Glutamatergic neuron (in vitro differentiated cells): ENCODE data around the gene ANKRD6. TPM values are rescaled to one million over a fixed set of nuclear protein-coding genes. Genes with fewer than 3 reads are reported as not detected.
"Not testable (repeated sequence)": the region's sequence is repeated elsewhere in the genome, so short reads cannot be mapped to it uniquely, and the experiment has no call there.

Source experiments
- DNase-seq: peaks from one replicate; pipeline ENCODE4 v3.0.0; 2022
- H3K27ac Mint-ChIP-seq: one replicate; pipeline ENCODE4 v1.8.0; 2020; ENCODE audit warnings: mild to moderate bottlenecking, mixed read lengths, inconsistent platforms; ENCODE audit not compliant: unreplicated experiment
- H3K27me3 Mint-ChIP-seq: one replicate; pipeline ENCODE4 v1.8.0; 2020; ENCODE audit warnings: mild to moderate bottlenecking, moderate library complexity, mixed read lengths, inconsistent platforms; ENCODE audit not compliant: unreplicated experiment
- H3K36me3 Mint-ChIP-seq: one replicate; pipeline ENCODE4 v1.8.0; 2020; ENCODE audit warnings: mild to moderate bottlenecking, mixed read lengths, inconsistent platforms; ENCODE audit not compliant: unreplicated experiment
- H3K4me1 Mint-ChIP-seq: one replicate; pipeline ENCODE4 v1.8.0; 2020; ENCODE audit warnings: mild to moderate bottlenecking, low read depth, mixed read lengths, inconsistent platforms; ENCODE audit not compliant: unreplicated experiment
- H3K4me3 Mint-ChIP-seq: one replicate; pipeline ENCODE4 v1.8.0; 2020; ENCODE audit warnings: mild to moderate bottlenecking, mixed read lengths, inconsistent platforms; ENCODE audit not compliant: unreplicated experiment
- H3K9me3 Mint-ChIP-seq: one replicate; pipeline ENCODE4 v1.8.0; 2020; ENCODE audit warnings: mild to moderate bottlenecking, moderate library complexity, mixed read lengths, inconsistent platforms; ENCODE audit not compliant: unreplicated experiment
- total RNA-seq: library from RNA; stranded (reverse); fragmentation: NEBNext Ultra II Directional; extraction: Animal tissue kit (Norgen Biotek cat#: 25700); gene quantifications from one replicate; pipeline ENCODE4 v1.2.1, GENCODE V29; 2021; ENCODE audit not compliant: unreplicated experiment
- TF ChIP-seq, protein P1 (sequence below): fragments of 200-600 bp; sonication (generic); IDR thresholded peaks from one replicate; pipeline ENCODE4 v1.5.0; 2021; ENCODE audit not compliant: partially characterized antibody, unreplicated experiment

ANKRD6 gene
- total RNA-seq, 1 donor from 2014 or later = 31.9 TPM

- TF ChIP-seq, protein P1, sequence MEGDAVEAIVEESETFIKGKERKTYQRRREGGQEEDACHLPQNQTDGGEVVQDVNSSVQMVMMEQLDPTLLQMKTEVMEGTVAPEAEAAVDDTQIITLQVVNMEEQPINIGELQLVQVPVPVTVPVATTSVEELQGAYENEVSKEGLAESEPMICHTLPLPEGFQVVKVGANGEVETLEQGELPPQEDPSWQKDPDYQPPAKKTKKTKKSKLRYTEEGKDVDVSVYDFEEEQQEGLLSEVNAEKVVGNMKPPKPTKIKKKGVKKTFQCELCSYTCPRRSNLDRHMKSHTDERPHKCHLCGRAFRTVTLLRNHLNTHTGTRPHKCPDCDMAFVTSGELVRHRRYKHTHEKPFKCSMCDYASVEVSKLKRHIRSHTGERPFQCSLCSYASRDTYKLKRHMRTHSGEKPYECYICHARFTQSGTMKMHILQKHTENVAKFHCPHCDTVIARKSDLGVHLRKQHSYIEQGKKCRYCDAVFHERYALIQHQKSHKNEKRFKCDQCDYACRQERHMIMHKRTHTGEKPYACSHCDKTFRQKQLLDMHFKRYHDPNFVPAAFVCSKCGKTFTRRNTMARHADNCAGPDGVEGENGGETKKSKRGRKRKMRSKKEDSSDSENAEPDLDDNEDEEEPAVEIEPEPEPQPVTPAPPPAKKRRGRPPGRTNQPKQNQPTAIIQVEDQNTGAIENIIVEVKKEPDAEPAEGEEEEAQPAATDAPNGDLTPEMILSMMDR = no peak
- Mint-ChIP-seq H3K36me3 (no peaks in the 10 kb centered on the region), H3K9me3 (no peaks in the 10 kb centered on the region), H3K27ac (peak overlapping the region; percentile 95), H3K4me1 (peaks cover 6% of the 10 kb centered on the region), H3K27me3 (peaks cover 2% of the 10 kb centered on the region), H3K4me3 (peak overlapping the region; percentile 100)
- DNase-seq = no peak
Measured at GRCh38 chr6:89637960-89638319, 205.0 kb downstream of the ANKRD6 start.

- H3K27me3 Mint-ChIP-seq = peaks cover 2% of the 10 kb centered on the region
- no peaks in the 10 kb centered on the region for H3K9me3 Mint-ChIP-seq
- H3K36me3 Mint-ChIP-seq = no peaks in the 10 kb centered on the region
- TF ChIP-seq, protein P1 = no peak
- H3K27ac Mint-ChIP-seq = peak within 1 kb of the TSS; percentile 95
- H3K4me3 Mint-ChIP-seq = peak within 1 kb of the TSS; percentile 100
- peak; percentile 94 for DNase-seq
- peaks cover 6% of the 10 kb centered on the region for H3K4me1 Mint-ChIP-seq
Measured at GRCh38 chr6:89638320-89639195, 205.6 kb downstream of the ANKRD6 start, which contains the start of gene LYRM2. Gene LYRM2, minus strand, starts transcription at chr6:89638747. Its CDS starts 31 bp downstream, at chr6:89638716.

DNA sequence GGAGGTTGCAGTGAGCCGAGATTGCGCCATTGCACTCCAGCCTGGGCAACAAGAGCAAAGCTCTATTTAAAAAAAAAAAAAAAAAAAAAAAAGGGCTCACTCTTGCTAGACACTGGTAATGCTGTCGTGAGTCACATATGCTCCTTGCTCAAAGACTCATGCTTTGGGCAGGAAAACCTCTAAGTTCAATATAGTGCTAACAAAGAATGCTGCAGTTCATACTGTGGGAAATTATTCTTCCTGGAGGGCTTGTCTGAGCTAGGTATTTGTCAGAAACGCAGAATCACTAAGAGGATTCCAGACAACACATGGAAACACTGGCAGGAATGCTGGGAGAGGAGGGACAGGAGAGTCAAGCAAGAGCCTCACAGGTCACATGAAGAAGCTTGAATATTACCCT, 207.9 kb downstream of the ANKRD6 start:
- peaks cover 6% of the 10 kb centered on the region for H3K4me1 Mint-ChIP-seq
- H3K4me3 Mint-ChIP-seq = no peak overlapping the region
- H3K27me3 Mint-ChIP-seq = peaks cover 3% of the 10 kb centered on the region
- H3K9me3 Mint-ChIP-seq = no peaks in the 10 kb centered on the region
- peak overlapping the region; percentile 22 for H3K27ac Mint-ChIP-seq
- no peak for DNase-seq
- TF ChIP-seq, protein P1 = no peak
- no peaks in the 10 kb centered on the region for H3K36me3 Mint-ChIP-seq

GRCh38 chr6:89641581-89641980, 208.6 kb downstream of the ANKRD6 start:
- not testable (repeated sequence) for DNase-seq, H3K36me3 Mint-ChIP-seq, H3K27me3 Mint-ChIP-seq, H3K27ac Mint-ChIP-seq, H3K4me3 Mint-ChIP-seq, H3K4me1 Mint-ChIP-seq, H3K9me3 Mint-ChIP-seq

DNA sequence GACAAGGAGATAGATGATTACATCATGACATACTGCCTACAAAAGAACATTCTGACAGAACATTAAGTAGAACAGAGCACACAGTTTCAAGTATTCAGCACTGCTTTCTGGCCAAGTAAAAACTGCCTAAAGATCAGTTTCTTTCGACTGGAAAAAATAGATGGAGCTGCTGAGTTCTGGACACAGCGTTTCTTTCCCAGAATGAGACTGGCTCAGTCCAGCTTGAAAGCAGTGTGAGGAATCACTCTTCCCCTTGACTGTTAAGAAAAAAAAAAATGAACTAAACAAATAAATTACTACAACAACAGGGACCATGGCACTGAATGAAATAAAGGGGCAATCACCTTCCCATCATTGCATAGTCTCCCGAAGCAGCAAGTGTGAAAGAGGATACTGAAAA, 210.0 kb downstream of the ANKRD6 start:
- DNase-seq = no peak
- no peak overlapping the region for H3K27ac Mint-ChIP-seq
- peaks cover 3% of the 10 kb centered on the region for H3K27me3 Mint-ChIP-seq
- H3K36me3 Mint-ChIP-seq = no peaks in the 10 kb centered on the region
- H3K4me3 Mint-ChIP-seq = no peak overlapping the region
- H3K9me3 Mint-ChIP-seq = no peaks in the 10 kb centered on the region
- TF ChIP-seq, protein P1 = no peak
- H3K4me1 Mint-ChIP-seq = peaks cover 5% of the 10 kb centered on the region
